Activated T-helper 9 cell treated with anti-CD3 and anti-CD28 coated beads, Interleukin-2, amount 50 U/mL, for 16 hours (primary cell): ENCODE measurements around the gene IGSF6.
"Not testable (repeated sequence)": the region's sequence is repeated elsewhere in the genome, so short reads cannot be mapped to it uniquely, and the experiment has no call there.

ENCODE experiments used
- DNase-seq: peaks from one replicate; pipeline ENCODE4 v3.0.0-alpha.2; 2020; ENCODE audit warnings: low read depth

IGSF6 gene

DNA sequence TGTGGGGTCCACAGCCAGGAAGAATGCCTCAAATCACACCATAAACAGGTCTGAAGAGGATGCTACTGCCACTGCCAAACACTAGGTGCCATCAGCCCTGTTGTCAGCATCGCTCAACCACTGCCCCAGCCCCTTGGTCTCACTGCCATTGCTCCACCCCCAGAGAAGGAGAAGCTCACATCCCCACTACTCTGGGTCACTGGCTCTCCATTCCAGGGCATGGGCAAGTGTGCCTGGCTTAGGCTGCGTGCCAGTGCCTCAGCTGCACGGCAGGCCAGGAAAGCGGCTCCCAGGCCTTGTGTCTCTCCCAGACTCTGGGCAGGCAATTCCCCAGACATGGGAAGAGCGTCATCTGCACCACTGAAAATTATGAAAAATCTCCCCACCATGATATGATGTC lies 1.2 kb upstream of the IGSF6 start:
- DNase-seq: no peak

DNA sequence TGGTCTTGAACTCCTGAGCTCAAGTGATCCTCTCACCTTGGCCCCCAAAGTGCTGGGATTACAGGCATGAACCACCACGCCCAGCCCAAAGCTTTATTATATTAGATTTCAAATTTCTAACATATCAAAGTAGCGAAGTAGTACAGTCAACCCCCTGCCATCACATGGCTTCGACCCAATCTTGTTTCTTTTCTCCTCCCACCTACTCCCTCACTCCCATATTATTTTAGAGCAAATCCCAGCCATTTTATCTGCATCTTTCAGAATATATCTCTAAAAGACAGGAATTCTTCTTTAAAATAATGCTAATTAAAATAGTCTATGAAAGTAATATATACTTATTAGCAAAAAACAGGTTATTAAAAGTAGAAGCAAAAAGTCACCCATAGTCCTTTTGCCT lies 893 bp downstream of the IGSF6 start:
- DNase-seq: no peak

DNA sequence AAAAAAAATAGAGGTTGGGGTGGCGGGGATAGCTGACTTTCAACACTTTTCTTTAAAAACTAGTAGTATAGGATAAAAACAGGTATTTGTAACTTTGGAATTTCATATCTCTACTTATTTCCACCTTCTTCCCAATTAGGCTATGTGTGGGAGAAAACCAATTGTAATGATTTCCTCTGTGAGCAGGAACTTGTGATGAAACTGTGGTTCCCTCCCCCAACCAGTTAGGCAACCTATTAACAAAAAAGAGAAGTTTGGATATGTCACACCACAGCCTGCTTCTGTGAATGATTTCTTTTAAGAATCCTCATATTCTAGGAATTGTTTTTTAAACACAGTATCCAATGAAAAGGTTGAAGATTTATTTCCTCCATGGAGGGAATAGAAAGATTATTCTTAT lies 1.9 kb downstream of the IGSF6 start:
- no peak for DNase-seq

GRCh38 chr16:21649826-21650406 lies 2.5 kb downstream of the IGSF6 start:
- not testable (repeated sequence) for DNase-seq

DNA sequence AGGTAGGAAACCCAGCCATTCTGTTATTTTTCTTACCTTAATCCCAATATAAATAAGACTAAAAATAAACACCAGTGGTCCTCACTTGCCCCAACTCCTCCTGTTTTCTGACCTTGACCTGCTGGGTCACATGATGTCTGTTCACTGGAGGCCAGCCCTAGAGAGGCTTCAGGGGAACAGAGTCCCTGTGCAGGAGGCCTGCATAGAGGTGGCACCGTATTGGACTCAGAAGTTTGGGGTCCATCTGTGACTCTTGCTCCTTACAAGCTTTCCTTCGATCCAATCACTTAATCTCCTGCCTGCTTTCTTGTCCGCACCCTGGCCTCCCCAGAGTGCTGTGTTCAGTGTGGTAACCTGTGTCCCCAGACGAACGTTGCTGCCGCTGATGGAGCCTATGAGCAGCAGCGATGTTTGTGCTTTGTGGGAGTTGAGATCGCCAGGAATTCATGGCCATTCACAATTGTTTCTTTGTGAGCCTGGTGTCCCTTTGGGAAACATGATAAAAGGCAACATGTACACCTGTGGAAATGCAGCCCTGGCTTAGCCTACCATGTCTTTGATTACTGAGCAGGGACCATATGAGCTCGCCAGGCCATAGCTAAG lies 4.7 kb downstream of the IGSF6 start:
- DNase-seq: no peak

DNA sequence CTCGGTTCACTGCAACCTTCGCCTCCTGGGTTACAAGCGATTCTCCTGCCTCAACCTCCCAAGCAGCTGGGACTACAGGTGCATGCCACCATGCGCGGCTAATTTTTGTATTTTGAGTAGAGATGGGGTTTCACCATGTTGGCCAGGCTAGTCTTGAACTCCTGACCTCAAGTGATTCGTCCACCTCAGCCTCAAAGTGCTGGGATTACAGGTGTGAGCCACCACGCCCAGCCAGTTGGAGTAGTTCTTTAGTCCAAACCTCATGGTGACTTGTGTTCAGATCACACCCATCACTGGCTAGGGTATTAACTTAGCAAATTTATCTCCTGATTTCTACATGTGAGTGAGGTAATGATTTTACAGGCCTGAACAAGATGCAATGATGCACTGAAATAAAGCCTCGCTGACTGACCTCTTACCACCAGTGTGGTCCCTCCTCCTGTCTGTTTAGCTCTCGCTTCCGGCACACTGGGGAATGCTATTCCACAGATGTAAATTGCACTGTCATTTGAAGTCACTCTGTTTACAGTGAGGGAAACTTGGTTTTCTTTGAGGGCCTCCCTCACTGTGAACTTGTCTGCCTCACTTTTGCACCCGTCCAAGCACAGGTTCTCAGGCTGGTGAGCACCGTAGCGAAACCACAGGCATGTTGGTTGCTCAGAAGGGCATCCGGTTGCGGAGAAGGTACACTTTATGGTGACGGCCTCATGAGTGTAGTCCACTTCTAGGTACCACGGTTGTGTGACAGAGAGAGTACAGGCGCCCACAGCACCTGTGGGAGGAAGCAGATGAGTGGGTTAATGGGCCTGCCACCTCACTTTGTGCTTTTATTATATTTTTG lies 5.5 kb downstream of the IGSF6 start:
- DNase-seq: peak; percentile 61

- DNase-seq: no peak
Measured at GRCh38 chr16:21646091-21646490, 6.3 kb downstream of the IGSF6 start.

- DNase-seq: no peak
Measured at GRCh38 chr16:21645261-21645721, 7.1 kb downstream of the IGSF6 start.

DNA sequence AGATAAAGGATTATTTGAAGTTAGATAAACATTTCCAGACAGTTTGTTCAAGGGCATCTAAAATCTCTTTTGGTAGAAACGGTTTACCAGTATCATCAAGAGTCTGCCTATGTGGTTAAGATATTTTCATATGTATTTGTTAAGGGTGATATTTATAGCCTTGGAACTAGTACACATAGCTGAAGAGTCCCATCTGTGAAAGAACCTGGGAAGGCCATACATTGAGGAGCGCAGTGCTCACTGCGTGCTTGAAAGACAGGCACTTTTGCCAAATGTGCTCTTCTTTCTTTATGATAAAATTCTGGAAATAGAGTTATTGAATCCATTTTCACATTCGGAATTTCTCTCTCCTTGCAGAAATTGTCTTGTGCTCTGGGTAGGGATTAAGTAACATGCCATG lies 7.7 kb downstream of the IGSF6 start:
- DNase-seq: no peak

GRCh38 chr16:21643785-21644184 lies 8.6 kb downstream of the IGSF6 start:
- no peak for DNase-seq

DNA sequence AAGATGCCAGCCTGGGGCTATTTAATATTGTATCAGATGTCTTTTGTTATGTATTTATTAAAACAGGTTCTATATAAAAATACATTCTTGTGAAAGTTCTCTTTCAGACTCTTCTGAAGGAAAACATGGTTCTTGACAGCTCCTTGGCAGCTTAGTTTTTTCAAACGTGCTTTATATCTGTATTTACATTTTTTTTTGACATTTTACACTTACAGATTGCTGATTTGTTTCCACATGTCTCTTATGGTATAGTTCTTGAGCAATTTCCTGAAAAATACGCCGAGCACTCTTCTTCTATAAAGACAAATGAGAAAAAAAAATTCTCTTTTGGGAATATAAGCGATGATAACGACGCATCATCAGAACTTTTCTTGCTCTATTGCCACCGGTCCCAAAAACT lies 9.5 kb downstream of the IGSF6 start:
- DNase-seq: no peak

- no peak for DNase-seq
Measured at GRCh38 chr16:21641916-21642315, 10.5 kb downstream of the IGSF6 start.

GRCh38 chr16:21639493-21639892 lies 12.9 kb downstream of the IGSF6 start:
- no peak for DNase-seq

GRCh38 chr16:21638573-21638975 lies 13.8 kb downstream of the IGSF6 start:
- no peak for DNase-seq

GRCh38 chr16:21637032-21637968 lies 15.1 kb downstream of the IGSF6 start:
- no peak for DNase-seq

DNA sequence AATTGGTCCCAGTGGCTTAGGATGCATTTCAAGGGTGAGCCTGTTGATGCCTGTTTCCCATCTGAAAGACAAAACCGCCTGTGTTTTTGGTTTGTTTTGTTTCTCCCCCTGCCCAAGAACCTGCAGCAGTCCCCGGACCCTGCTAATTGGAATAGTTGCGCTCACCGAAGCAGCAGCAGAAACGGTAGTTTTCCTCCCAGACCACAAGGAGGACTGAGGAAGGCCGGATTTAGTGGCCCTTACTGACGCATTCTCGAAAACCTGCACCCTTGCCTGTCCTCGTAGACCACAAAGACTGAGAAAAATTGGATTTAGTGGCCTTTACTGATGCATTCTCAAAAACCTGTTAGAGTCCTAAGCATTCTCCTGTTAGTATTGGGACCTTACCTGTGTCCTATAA lies 16.7 kb downstream of the IGSF6 start:
- DNase-seq: not testable (repeated sequence)

GRCh38 chr16:21634216-21634615 lies 18.2 kb downstream of the IGSF6 start:
- no peak for DNase-seq

DNA sequence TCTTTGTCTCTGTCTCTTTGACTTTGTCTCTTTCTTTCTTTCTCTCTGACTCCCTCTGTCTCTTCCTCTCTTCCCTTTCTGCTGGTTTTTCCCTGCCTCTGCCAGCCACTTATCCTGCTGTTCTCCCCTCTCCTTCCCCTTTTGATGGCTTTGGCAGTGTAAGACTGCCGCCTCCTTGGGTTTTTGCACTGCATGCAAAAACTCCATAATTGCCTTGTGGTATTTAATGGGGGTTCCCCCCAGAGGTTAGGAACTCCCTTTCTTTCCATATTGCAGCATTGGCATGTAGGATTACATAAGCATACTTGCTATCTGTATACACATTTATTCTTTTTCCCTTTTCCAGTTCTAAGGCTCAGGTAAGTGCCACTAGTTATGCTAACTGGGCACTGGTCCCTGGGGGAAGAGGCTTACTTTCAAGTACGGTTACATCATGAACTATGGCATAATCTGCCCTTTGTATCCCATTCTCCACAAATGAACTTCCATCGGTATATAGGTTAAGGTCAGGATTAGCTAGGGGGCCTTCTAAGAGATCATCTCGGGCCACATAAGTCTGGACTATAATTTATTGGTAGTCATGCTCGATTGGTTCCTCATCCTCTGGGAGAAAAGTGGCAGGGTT lies 20.3 kb downstream of the IGSF6 start:
- not testable (repeated sequence) for DNase-seq

DNA sequence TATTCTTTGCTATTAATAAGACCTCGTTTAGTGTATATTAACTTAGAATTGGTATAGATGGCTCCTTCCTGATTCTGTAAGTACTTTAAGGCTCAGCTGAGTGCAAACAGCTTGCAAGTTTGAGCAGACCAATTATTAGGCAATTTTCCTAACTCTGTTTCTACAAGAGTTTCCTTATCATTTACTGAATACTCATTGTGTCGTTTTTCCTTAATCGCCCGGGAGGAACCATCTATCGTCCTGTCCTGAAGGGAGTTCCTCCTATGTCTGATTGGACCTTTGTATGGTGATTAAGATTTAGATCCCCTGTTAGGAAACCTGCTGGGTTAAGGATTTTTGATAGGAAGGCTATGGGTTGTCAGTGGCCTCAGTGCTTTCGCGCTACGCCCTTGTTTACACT lies 21.0 kb downstream of the IGSF6 start:
- not testable (repeated sequence) for DNase-seq

GRCh38 chr16:21630866-21631265 lies 21.5 kb downstream of the IGSF6 start:
- not testable (repeated sequence) for DNase-seq
